ENCODE measurements around the gene PALMD.

DNA sequence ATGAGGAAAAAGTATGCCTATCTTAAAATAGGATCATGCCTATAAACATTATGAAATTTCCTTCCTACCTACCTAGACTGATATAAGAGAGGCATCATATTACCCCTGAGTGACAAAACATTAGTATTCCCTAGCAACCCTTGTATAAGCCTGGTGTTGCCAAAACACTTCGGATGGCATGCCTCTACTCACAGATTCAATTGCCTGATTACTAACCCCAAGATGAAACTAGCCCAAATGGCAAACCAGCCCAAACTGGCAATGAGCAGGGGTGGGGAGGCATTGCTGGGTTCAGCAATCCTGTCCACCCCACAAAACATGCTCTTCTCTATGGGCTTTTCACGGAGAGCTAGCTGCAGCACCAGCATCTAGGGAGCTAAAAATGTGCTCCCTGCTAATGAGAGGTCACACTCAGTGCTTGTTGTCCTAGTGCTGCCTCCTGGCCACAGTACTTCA lies 13.9 kb downstream of the PALMD start:
- TF ChIP-seq TCF12 (IDR thresholded peaks at IDR 0.05; ENCODE audit: low read depth, low read length) (no peak), POLR2AphosphoS5 (IDR thresholded peaks at IDR 0.05; ENCODE audit: low read depth, low read length) (no peak)
